GM18870 (cell line): ENCODE data around the gene RNU1-4.
"Not testable (repeated sequence)": the region's sequence is repeated elsewhere in the genome, so short reads cannot be mapped to it uniquely, and the experiment has no call there.

Source experiments
- ATAC-seq: cut with Tn5 transposase; IDR thresholded peaks from one replicate; pipeline ENCODE4 v1.9.1; 2021; ENCODE audit warnings: moderate library complexity; ENCODE audit not compliant: unreplicated experiment

The RNU1-4 gene

DNA sequence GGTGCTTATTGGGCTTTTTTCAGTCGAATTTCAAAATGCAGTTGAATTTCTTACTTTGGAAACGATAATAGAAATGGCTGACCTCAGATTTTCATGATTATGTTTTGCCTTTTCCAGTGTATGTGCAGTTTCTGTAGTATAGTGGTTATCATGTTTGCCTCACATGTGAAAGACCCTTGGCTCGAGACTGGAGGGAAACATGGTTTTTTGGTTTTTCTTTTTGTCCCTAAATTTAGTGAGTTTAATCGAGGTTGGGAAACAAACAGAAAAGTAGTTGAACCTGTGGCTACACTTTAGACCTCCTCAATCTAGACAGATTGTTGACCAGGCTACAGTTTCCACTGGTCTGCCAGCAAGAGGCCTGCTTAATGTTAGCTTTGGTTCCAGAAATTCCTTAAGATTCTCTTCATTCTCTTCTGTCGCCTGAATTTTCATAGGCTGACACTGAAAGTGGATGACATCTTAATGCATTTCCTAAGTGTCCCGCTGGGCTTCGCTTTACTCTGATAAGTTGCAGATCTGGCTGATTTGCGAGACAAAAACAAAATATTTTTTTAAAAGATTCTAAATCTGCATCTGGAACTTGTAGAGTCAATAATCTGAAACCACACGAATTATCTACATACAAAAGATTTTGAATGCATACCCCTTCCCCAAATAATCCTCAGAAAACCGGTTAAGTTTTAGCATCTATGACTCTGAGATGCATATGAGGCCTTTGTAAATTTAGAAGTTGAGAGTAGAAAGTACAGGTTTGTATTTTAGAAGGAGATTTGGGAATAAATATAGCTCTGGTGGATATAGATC, 14.7 kb upstream of the RNU1-4 start:
- ATAC-seq, result not testable (repeated sequence)

DNA sequence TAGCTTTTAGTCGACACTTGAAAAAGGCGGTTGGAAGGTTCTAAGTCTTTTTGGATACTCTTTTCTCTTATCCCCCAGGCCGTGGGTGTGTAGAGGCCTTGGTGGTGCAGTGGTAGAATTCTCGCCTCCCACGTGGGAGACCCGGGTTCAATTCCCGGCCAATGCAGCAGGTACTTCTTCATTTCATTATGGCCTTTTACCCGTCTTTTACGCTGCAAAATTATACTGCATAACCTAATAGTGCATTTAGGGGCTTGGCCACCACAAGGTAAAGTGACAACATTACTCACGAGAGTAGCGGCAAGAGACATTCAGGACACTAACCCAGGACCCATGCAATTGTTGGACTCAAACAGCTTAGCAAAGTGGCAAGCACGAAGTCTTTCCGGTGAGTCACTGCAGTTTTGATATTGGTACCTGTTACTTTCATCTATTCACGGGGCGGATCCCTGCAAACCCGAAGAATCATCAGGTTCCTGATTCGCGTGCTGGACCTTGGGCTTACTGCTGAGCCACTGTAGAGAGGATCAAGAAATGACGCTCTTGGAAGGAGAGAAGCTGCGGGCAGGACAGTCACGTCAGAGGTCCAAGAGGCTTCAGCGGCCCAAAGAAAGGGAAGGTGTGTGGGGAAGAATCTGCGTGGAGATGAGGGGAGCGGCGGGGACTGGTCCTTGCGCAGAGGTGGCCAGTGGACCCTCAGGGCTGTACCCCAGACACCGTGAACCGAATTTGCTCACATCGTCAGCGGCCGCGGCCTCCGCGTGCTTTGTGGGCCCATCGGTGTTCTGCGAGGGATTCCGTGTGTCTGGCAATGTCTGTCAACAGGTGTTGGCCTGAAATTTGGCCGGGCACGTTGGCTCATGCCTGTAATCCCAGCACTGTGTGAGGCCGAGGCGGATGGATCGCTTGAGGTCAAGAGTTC, 12.9 kb upstream of the RNU1-4 start:
- no peak for ATAC-seq

DNA sequence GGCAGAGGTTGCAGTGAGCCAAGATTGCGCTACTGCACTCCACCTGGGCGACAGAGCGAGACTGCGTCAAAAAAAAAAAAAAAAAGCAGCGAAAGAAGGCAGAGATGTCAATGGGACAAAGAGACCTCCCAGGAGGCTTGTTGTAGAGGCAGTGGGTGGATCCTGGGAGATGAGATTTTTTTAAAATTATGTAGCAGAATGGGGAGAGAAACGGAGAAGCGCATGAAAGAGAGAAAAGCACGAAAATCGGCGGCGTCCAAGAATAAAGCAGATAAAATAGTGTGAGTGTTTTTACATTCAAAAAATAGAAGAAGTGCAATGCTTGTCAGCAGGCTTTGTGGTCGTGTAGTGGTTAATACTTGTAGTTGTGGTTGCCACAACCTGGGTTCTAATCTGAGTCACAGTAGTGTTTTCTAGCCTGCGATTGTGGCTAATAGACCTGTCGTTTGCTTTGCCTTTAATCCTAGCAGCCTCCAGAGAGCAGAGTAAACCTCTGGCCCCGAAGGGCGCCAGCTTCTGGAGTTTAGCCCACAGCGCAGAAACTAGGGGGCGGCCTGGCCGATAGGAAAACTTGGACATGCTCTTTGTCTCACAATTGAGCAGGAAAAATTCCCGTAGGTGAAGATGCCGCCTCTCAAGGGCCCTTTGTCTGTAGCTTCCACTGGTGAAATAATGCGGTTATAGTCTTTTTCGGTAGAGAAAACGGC, 11.9 kb upstream of the RNU1-4 start:
- peak; percentile 62 for ATAC-seq

DNA sequence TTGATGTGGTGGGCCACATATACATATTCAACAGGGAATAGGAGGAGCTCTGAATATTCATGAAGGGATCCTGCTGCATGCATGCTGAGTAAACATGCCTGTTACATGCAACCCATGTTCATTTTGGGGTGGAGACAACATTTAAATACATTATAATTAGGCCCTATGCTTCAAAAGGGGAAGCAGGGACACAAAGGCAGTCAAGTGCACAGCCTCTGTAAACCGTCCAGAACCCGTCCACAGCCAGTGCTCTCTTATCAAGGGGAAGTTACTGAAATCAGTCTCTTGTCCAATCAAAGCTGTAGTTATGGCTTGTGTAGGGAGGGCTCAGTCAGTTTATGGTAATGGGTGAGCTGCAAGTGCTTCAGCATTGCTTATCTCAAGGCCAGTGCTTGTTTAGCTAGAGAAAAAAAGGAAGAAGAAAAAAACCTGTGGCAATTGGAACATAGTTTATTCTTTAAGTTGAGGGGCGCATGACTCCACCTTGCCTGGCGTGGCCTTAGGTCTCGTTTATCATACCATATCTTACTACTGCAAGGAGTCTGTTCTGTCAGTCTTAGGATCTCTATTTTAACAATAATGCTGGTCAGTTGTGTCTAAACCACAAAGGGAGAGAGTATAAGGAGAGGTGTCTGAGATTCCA, 7.9 kb upstream of the RNU1-4 start:
- ATAC-seq, result not testable (repeated sequence)

DNA sequence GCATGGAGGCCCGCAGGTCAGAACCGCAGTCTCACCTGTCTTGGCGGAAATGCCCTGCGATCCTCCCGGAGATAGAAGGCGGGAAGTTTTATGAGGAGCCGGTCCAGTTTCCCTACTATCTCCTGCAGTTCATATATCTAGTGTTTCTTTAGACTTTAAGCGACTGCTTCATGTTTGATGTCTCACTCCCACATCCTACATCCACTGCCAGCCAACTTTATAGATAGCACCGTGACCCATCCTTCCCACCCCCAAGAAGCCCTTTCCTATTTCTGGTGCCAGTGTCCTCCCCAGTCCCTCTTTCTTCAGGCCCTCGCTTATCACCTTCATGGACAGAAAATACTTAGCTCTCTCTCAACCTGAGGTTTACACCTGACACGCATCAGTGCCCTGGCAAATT, 914 bp downstream of the RNU1-4 start:
- not testable (repeated sequence) for ATAC-seq

DNA sequence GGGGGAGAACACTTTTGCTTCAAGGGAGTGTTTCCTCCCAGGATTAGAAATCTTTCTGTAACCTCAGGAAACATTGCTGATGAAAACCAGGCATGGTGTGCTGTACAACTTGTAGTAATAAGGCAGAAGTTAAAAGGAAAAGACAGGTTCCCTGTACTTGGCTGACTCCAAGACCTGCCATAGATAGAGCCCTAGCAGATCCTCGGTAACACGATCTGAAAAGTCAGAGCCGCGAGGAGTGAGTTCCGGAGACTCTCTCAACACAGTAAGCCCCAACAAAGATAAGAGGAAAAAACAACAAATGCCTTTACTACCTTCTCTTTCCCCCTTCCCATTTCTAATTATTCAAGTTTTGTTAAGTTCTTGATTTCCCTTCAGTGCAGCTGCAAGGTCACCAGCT, 7.3 kb downstream of the RNU1-4 start:
- ATAC-seq, result not testable (repeated sequence)

DNA sequence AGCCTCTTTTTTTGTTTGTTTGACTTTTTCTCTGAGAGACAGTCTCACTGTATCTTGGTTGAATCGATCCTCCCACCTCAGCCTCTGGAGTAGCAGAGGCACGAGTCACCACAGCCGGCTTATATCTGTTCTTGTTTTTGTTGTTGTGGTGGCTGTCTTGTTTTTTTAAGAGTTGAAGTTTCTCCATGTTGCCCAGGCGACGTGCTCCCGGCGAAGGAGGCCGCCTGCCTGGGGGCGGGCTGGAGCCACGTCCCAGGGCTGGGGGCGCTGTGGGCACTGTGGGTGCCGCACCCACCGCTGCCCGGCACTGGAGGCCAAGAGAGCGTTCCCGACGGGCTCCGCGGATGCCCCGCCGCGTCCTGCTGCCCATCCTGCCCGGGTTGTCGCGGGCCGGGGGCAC, 8.4 kb downstream of the RNU1-4 start:
- not testable (repeated sequence) for ATAC-seq

DNA sequence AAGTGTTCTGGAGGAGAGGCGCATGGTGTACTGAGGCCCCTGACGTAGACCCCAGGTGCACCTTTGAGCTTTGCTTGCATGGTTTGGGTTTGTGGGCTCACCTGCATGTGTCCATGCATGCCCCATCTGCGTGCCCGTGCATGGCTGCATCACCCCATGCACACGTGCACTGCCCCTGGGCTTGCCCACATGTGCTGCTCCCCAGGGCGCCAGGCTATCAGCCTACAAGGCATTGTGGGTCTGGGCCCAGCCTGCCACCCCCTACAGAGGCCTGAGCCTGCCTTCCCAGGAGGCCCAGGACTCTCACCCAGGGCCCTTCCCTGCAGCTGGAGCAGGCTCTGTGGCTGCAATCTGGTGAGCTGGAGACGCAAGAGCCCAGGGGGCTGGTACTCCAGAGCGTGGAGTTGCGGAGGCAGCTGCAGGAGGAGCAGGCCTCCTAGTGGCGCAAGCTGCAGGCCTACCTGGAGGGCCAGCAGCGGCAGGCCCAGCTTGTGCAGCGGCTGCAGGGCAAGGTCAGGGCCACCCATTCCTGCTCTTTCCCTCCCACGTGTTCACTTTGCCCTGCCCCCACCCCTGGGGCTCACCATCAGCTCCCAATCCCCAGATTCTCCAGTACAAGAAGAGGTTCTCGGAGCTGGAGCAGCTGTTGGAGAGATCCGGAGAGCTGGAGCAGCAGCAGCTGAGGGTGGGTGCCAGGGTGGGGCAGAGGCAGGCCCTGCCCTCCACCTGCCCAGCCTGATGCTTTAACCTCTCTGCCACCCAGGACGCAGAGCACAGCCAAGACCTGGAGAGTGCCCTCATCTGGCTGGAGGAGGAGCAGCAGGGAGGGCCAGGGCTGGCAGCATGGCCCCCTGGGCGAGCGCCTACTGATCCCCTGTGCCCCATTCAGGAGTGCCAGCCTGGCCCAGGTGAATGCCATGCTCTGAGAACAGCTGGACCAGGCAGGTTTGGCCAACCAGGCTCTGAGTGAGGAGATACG, 9.9 kb downstream of the RNU1-4 start:
- ATAC-seq, result not testable (repeated sequence)

DNA sequence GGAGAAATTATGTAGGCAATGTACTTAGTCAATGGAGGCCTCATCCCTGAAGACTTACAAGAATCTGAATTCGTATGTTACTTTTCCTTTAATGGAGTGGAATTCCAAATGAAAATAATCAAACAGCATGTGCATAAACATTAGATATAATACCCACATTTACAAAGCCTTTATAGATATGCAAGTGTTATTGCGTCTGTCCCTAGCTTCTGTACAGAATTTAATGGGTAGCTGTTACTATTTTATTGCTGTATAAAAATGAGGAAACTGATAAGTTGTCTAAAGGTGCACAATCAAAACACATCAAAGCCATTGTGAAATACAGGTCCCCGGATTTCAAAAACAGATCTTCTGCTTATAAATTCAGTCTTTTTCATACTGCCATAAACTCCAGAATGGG, 12.5 kb downstream of the RNU1-4 start:
- not testable (repeated sequence) for ATAC-seq

DNA sequence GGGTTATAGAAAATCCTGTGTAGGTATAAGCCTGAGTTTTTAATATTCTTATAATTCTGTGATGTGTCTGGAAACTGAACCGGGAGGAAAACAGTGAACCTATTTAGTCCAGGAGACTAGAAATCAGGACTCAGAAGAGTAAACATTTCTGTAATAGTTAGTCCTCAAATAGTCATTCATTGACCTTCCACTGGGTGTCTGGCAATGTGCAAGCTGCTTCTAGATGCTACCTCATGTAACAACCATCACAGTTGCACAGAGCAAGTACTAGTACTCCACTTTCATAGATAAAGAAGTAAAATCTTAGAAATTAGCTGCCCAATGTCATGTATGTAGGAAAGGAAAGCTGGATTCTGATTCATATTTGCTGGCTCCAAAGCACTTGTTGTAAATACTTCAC, 15.1 kb downstream of the RNU1-4 start:
- not testable (repeated sequence) for ATAC-seq

DNA sequence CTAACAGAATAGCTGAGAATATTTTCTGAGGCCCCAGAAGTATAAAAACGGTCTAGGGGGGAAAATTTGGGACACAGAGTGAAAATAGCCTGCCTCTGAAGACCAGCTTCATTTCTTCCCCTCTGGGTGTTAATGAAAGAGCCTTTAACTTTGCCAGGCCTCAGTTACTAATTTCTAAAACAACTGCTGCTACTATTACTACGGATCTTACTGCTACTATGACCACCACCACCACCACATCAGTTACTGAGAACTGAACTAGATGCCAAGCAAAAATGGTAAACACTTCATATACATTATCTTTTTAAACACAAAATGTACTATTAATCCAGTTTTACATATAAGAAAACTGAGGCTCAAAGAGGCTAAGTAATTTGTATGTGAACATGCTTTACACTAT, 15.6 kb downstream of the RNU1-4 start:
- ATAC-seq, result not testable (repeated sequence)

DNA sequence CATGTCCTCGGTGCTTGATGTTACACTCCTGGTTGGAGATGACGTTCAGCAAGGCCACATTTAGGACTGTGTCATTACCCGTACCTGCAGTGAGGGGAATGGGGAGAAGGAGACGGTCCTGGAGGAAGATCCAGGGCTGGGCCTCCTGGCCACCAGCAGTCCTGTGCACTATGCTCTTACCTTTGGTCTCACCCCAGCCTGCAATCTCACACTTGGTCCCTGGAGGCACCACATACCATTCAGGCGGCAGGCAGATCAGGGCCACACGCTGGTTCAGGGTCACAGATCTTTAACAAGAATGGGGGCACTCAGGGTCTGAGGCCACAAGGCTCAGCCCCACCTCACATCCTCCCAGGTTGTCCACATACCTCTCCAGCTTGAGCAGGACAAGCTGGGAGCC, 17.3 kb downstream of the RNU1-4 start:
- not testable (repeated sequence) for ATAC-seq

DNA sequence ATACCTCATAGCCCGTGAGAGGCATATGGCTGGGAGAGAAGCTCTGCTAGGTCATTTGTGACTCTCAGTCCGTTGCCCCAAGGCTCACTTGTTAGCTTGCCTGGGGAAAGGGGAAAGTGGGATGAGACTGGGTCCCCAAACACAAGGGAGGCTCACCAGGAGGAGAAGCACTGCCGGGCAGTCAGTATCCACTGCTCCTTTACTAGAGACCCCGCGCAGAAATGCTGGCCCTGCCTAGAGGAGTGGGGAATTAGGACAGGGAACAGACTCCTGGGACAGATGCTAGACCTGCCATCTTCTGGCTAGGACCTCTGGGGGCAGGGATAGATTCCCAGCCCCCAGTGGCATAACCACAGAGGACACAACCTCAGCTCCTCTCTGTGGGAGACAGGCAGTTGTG, 17.7 kb downstream of the RNU1-4 start:
- ATAC-seq, result not testable (repeated sequence)

DNA sequence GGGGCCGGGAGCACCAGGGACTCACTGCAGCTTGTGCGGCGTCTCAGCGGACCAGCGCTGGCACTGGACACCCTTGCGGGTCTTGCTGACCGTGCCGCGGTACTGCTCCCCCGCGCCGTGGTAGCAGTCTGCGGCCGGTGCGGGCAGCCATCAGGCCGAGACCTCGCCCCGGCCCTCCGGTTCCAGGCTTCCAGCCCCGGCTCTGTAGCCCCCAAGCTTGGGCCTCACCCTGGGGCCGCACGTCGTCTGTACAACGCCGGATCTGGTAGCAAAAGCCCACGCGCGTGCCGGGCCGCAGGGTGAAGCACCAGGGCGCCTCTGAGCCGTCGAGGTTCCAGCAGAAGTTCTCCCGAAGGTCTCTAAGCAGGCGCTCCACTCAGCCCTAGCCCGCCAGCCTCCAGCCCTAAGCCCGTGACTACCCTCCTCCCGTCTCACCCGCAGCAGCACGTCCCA, 18.8 kb downstream of the RNU1-4 start:
- not testable (repeated sequence) for ATAC-seq

DNA sequence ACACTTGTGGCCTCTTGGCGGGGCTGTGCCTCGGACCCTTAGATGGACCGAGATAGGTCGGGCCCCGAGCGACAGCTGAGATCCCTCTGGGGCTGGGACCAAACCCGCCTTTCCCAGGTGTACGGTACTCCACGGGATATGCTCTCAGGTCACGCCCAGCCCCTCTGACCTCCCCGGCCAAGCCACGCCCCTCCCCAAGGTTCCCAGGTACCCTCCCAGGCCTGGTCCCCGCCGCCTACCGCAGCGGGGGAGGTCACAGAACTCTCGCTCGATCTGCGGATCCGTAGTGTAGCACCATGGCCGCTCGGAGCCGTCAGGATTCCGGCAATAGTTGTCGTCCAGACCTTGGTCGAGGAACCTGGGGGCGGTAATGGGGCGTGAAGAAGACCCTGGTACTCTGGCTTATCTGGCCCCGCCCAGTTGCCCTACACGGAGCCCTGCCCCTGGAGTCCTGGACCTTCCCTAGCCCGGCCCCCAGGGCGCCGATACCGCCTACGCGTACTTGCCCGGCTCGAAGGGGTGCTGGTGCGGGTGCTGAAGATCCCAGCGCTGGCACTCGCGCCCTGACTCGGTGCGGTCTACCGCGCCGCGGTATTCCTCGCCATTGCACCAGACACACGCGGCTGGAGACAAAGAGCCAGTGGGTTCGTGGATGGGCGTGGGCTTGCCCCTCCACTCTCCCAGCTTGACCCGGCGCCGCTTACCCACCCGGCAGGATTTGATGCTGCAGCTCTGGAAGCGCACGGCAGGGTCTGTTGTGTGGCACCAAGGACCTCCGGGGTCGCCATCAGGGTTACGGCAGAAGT, 19.5 kb downstream of the RNU1-4 start:
- ATAC-seq, result not testable (repeated sequence)

DNA sequence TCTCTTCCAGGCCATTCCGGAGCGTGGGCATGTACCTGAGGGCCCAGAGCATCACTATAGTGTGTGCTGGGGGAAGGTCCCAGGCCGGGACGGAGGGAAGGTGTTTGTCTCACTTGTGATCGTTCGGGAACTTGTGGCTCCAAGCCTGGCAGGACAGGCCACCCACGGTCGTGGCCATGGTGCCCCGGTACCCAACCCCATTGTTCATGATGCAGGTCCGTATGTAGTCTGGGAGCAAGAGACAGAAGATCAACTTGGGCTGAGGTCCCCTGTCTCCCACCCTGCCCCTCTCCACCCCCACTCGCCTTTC, 20.1 kb downstream of the RNU1-4 start:
- ATAC-seq, result not testable (repeated sequence)

DNA sequence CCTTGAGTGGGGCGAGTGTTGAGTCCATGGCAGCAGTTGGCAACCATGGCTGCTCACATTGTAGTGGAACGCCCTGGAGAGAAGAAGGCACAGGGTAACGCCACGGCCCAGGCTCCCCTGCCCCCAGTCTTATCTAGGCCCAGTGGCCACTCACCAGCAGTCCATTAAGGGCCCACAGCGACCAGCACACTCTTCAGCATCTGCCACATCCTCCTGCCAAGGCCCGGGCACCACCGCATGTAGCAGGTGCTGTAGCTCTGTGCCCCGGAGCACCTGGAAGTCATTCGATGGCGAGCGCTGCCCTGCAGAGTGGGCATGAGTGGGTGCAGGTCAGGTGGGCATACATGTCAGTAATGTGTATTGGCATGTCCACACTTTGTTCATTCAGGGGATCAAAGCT, 20.5 kb downstream of the RNU1-4 start:
- ATAC-seq, result not testable (repeated sequence)

DNA sequence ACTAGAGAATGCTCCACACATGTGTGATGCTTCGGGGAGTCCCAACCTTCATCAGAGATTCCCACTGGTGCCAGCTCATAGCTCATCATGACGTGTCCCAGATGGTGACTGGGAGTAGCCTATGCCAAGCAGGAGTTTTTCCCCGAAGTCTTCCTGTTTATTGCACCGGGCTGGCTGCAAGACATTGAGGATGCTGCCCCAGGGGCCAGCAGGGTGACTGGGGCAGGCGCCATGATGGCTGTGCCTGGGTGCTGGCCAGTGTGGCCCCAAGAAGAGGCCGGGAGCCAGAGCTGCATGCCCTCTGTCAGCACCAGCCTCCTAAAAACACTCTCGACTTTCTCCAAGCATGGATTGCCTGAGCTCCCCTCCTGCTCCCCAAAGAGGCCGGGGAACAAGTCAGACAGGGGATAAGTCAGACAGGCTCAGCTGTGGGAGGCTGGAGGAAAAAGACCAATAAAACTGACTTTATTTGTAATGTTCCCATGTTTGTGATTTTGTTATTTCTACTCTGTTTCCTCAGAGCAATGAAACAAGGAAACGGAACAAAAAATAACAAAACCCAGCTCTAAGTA, 24.0 kb downstream of the RNU1-4 start:
- ATAC-seq, result not testable (repeated sequence)
